HCEC 1CT (cell line): ENCODE results near the gene HSD17B7.
"Not testable (repeated sequence)": the region's sequence is repeated elsewhere in the genome, so short reads cannot be mapped to it uniquely, and the experiment has no call there.

Source experiments
- DNase-seq: peaks from one replicate; pipeline ENCODE4 v3.0.0-alpha.2; 2017

HSD17B7 gene

GRCh38 chr1:162812357-162812756 is 21.9 kb downstream of the HSD17B7 start:
- DNase-seq, result not testable (repeated sequence)

DNA sequence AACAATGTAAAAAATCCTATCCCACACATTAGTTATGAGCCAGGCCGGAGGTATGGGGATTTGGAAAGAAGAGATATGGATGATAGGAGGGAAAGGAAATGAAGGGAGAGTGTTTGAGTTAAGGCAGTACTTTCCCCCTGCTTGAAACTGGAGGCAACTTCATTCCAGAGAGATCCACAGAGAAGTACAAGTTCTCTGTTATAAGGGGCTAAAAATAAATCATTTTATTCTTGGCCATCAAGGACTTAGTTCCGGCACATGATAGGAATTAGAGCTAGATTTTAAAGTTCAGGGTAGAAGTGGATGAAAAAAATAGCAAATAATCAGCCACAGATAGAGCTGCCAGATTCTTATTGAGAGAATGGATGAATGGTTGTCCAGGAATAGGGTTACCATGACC is 27.6 kb downstream of the HSD17B7 start:
- DNase-seq, result not testable (repeated sequence)

GRCh38 chr1:162818666-162819065 is 28.2 kb downstream of the HSD17B7 start:
- not testable (repeated sequence) for DNase-seq

- DNase-seq, result peak; percentile 9
These were observed 32.1 kb downstream of the HSD17B7 start for GRCh38 chr1:162822391-162823200.

- DNase-seq, result no peak
These were observed 32.7 kb downstream of the HSD17B7 start for GRCh38 chr1:162823231-162823630.

- DNase-seq, result no peak
These were observed 33.4 kb downstream of the HSD17B7 start for GRCh38 chr1:162823771-162824525.

- DNase-seq, result no peak
These were observed 38.8 kb downstream of the HSD17B7 start for GRCh38 chr1:162829268-162829667.

DNA sequence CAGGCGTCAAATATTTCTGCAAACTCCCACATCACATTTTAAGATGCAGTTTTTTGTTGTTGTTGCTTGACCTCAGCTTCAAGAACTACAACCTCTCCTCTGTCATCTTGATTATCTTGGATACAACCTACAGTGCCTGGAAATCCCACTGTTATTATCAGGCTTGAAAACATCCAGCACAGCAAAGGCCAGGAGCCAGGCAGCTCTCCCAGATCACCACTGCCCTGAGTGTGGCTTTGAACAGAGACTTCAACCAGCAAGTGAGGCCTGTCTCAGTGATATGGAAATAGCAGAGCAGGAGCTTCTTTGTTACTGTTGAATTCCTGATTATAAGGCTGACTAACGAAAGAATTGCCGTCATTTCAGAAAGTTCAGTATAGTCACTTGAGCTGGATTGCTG is 42.0 kb downstream of the HSD17B7 start:
- no peak for DNase-seq

DNA sequence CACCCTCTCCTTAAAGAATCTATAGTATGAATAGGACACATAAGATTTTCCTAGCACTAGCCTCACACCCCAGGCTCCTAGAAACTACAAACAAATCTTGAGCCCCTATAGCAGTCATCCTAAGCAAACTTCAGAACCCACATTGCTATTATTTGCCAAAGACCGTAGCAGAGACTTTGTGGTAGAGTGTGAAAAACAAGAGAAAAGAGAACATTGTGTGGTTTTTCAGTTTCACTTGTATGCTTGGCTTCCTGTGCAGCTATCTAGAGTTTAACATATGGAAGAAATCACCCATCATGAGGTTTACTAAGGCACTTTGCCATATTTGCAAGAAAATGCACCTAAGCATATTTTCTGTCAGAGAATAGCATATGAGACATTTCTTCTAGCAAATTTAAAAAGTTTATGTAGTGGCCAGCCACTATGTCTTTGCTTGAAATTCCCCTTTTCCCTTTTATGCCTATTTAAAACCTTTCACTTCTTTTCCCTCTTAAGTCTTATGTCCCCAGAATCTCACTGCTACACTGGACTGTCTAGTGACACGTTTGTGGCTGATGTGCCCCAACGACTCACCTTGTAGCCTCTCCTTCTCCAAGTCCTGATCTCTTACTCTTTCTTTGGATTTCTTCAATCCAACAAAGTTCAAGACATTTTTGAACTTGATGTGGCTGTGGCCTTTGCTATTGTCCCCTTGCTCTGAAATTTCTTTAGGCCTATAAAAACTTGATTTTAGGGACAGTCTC is 44.8 kb downstream of the HSD17B7 start:
- no peak for DNase-seq

GRCh38 chr1:162838863-162839262 is 48.4 kb downstream of the HSD17B7 start:
- DNase-seq, result no peak

DNA sequence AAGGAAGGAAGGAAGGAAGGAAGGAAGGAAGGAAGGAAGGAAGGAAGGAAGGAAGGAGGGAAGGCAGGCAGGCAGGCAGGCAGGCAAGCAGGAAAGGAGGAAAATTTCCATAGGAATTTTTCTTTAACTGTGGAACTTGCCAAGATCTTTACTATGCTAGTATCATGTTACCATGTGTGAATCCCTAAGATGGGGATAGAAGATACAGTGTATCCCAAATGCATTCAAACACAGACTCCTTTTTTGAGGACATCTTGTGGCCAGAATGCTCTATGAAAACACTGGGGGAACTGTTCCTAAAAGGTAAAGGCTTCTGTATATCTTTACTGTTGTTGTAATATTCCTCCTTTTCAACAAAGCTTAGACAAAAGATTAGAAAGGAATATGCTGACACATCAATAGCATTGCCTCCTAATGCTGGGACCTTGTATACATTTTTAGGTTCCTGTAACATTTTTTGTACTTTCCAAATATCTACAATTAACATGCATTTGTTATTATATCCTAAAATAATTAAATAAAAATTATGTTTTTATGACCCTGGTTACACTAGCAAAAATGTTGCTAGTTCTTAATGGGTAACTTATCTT is 49.8 kb downstream of the HSD17B7 start:
- no peak for DNase-seq

DNA sequence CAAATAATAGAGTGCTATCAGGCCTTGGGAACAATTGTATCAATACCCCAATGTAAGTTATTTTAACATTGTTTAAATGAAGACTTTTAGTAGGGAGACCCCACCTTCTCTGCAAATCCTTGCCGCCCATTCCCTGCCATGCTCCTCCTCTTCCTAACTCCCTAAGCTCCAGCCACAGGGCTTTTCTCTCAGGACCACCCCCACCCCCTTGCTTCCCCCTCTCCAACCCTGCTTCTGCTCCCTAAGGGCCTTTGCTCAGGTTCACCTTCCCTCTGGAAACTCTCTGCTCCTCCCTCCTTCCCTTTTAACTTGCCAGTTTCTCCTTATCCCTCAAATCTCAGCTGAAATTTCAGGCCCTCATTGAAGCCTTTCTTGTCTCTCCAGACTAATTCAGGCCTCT is 53.7 kb downstream of the HSD17B7 start:
- DNase-seq, result no peak

DNA sequence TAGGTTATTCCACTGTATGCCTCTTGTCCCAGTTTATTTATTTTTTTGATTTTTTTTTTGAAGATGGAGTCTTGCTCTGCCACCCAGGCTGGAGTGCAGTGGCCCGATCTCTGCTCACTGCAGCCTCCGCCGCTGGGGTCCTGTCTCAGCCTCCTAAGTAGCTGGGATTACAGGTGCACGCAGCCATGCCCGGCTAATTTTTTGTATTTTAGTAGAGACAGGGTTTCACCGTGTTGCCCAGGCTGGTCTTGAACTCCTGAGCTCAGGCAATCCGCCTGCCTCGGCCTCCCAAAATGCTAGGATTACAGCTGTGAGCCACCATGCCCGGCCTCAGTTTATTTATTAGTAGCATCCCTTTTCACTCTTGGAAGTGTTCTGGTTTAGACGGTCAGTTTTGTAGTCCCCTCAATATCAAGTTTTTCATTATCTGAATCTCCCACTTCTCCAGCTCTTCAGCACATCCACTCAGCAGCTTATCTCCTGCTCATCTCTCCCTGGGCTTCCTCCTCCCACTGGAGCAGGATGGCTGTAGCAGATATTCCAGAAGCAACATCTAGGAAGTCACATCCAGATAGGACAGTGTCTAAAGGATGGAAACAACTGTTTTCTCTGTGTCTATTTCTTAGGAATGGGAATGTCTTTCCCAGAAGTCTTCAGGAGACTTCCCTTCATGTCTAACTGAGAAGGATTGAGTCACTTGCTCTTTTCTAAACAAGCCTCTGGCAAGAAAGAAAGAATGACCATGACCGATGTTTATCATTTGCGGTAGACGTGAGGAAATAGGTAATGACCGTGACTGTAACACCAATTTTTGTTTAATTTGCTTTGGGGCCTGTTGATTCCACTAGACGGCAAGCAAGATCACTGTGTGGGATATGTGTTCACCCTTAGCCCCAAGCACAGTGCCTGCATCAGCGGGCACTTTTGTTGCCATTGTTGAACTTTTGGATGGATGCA is 56.0 kb downstream of the HSD17B7 start:
- DNase-seq, result peak; percentile 78

DNA sequence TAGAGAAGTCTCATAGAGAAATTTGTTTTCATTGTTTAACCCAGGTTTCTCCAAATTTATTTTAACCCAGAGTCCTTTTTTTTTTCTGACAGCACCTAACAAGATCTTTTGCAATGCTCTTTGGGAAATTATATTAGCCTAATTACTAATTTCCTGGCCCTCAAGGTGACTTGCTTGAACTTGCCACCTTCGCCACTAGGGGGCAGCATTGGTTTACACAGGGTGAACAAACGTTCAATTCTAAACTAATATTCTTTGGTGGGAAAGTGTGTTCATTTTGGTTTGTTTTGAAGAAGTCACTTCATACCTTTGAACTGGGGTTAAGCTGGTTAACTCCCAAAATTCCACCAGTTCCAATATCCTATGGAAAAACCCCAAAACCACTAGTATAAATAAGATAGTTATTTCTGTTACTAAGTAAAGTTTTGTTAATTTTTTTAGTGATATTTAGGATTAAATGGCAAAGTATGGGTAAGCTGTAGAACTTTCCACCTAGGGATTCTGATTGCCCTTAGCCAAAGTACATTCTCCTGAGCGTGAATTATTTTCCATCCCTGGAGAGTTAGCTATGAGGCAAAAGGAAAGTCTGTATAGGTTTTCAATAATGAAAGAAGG is 57.4 kb downstream of the HSD17B7 start:
- peak; percentile 69 for DNase-seq

DNA sequence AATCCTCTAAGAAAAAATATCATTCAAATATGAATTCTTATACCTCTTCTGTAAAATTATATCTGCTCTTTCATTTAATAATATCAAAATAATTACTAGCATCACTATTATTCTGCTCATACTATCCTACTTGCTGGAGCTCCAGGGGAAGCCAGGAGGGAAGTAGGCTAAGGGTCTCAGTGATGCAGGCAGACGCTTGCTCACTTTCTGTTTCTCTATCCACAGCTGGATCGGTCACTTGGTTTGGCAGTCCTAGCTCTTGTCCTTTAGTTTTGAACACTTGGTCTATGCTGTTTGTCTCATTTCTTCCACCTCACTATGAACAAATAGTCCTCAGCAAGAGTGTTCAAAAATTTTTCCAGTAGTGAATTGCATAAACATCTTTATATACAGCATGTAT is 59.2 kb downstream of the HSD17B7 start:
- no peak for DNase-seq

DNA sequence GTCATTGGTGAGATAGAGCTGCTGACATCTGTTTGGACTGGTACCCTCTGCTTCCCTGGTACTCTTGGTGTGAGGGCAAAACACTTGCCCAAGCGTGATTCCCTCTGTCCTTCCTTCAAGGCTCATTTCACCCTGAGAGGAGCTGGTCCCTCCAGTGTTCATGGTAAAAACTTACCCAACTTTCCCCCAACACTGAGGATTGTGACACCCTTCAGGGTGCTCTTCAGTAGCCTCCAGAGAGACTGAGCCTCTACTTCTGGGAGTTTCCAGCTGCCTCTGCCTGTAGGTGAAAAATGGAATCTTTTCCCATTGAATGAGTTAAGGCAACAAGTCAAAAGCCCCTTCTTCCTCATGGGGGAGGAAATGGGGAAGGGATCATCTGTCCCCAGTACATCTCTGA is 60.8 kb downstream of the HSD17B7 start:
- no peak for DNase-seq

DNA sequence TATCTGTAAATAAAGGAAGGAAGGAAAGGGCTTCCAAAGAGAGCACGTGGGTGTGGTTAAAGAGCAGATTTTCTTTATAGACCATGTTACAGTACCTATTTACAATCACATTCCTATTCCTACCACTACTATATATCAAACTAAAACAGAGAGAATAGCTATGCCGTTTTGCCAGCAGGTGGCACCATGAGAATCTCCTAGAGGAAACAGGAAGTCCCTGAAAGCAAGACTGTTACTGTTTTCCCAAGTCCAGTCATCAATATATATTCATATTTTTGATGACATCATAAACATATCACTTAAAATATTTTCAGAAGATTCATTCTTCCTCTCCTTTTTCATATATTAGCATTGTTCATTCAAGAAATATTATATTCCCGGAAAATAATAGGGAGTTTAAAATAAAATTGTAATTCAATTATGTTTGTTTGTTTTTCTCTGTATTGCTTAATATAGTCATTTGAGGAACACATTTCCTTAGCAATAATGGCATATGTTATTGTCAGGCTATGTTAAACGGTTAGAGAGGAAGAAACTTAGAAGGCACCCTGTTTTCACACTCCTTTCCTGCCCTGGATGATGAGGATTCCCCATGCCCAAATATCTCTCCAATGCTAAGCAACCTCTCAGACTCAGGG is 63.9 kb downstream of the HSD17B7 start:
- DNase-seq, result peak; percentile 85

- peak; percentile 85 for DNase-seq
These were observed 65.1 kb downstream of the HSD17B7 start for GRCh38 chr1:162855461-162856150.

DNA sequence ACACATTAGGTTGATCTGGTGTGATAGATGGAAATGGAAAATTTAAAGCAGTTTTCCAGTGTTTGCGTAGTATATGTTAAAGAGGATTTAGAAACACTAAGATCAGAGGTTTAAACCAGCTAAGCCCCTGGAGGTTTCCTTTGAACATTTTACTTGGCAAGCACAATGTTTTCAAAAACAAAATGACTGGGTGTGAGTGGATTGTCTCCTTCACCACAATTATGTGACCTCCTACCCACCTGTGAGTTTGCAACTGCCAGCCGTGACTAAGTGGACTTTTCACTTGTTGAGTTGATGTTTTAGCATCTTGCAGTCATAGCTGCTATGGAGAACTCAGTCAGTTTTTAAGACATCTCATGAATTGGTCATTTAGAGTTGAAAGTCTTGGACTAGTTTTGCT is 65.8 kb downstream of the HSD17B7 start:
- peak; percentile 98 for DNase-seq

- DNase-seq, result peak; percentile 83
These were observed 67.3 kb downstream of the HSD17B7 start for GRCh38 chr1:162857850-162858249.
